Stimulated activated CD4-positive, alpha-beta T cell treated with anti-CD3 and anti-CD28 coated beads, Interleukin-12 subunit alpha, Interleukin-12 subunit beta, amount 100 ng/mL, for 4 hours (primary cell): ENCODE data around the gene SEBOX.
"Not testable (repeated sequence)": the region's sequence is repeated elsewhere in the genome, so short reads cannot be mapped to it uniquely, and the experiment has no call there.

Experiments
- DNase-seq: peaks from one replicate; pipeline ENCODE4 v3.0.0-alpha.2; 2020

The SEBOX gene

DNA sequence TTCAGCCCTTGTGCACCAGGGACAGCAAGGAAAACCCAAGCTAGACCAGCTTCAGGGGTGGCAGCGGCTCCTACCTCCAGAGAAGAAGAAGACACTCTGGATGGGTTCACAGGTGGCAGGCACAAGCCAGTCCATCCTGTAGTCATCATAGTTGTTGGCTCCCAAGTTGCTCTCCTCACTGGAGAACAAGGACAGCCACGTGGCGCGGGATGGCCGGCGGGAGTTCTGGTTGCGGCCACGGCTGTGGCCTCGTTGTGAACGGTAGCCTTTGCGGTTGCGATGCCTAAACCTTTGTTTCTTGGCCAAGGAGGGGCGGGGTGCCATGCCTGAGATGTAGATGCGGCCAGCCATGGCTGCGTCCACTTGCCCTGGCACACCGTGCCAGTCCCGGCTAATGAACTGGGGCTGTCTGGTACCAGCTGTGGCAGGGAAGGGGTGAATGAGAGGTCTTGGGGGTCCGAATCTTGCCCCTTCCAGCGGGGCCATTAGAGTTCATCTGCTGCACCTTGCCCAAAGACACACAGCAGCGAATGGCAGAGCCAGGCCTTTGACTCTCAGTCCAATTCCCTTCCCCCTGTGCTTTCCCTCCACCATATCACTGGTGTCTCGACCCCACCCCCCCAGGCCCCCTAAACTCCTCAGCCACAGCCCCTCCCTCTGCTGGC, 2.8 kb upstream of the SEBOX start:
- DNase-seq, result no peak

DNA sequence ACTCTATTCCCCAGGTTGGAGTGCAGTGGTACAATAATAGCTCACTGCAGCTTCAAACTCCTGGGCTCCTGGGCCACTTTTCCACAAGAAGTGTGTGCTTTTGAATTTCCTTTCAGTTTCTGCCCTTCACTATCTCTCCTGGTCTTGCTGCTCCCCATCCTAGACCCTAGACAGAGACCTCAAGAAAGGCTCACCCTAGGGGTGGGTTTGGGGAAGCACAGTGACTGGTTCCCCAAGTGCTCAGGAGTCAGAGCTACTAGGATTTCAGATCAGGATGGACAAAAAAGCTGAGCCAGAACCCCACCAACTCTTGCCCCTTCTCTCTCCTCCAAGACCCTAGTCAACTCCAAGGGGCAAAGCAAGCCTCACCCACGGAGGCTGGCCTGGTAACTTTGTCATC, 1.6 kb upstream of the SEBOX start:
- no peak for DNase-seq

DNA sequence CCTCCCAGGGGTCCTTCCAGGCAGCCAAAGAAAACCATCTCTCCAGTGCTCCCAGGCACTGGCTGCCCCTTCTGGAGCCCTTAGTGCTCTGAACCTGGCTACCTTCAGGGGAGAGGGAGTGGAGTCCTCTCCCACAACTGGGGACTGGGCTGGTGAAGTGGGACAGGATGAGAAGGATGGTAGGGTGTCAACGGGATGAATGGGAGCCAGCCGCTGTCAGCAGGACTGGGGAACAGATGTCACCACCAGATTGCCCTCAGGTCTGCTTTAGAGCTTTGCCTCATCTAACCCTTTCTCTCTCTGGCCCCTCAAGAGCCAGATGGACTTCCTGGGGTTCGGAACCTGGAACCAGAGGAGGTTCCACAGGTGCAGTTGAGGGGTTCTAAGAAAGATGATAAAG, 488 bp upstream of the SEBOX start:
- no peak for DNase-seq

DNA sequence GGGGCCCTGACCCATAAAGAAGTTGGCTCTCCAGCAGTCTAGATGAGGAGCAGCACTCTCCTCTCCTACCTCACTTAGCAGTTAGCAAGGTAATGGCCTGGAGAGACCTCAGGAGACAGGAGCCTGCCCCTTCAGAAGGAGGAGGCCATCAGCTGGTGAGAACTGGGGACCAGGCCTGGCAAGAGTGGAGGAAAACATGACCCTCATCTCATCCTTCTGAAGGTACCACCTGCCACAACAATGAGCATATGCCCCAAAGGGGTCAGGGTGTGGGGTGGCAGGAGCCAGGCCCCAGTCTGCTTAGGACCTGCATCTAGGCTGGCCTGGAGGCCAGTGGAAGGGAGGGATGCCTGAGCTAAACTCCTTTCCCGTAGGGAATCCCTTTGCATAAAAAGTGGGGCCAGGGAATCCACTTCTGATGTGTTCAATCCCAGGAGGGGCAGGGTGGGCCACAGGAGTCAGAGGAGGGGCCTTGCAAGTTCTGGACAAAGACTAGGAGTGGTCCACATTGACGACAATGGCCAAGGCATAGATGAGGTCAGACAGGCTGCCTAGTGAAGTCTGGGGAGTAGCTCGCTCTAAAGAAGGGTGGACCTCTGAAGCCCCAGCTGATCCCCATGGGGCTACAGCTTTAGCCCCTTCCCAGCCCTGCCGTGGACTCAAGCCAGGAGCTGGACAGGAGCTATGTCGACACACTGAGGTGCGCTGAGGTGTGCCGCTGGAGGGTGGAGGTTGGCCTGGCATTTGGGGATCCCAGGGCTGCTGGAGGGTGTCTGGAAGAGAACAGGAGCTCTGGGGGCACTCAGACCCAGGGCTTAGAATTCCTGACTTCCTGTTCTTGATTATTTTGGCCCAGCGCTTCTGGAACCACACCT, 986 bp downstream of the SEBOX start:
- no peak for DNase-seq

DNA sequence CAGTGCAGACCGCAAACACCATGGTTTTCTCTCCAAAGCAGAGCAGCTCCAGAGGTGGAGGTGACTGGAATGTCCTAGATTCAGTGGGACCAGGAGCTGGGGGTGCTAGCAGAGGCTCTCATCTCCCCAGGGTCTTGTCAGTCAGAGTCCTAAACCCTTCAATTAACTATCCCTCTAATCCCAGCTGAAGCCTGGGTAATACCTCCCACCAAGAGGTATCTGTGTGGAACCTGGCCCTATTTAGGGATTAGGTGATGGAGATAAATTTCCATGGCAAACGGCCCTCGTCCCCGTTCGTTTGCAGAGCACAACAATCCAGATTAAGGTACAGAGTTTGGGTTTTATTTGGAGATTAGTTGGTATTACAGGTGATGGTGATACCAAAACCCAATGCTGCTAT, 1.8 kb downstream of the SEBOX start:
- DNase-seq, result no peak

DNA sequence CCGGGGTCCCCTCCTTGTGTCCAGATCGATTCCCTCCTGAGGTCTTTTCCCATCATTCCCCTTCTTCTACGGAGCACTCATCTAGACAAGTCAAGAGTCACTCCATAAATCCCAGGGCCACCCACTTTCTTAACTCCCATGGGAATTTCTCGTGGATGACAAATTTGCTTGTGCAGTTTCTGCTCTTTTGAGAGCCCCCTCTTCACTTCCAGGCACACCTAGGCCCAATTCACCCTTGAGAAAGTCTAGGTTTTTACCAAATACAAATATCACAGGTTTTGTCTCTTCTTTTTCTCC, 7.2 kb downstream of the SEBOX start:
- no peak for DNase-seq

DNA sequence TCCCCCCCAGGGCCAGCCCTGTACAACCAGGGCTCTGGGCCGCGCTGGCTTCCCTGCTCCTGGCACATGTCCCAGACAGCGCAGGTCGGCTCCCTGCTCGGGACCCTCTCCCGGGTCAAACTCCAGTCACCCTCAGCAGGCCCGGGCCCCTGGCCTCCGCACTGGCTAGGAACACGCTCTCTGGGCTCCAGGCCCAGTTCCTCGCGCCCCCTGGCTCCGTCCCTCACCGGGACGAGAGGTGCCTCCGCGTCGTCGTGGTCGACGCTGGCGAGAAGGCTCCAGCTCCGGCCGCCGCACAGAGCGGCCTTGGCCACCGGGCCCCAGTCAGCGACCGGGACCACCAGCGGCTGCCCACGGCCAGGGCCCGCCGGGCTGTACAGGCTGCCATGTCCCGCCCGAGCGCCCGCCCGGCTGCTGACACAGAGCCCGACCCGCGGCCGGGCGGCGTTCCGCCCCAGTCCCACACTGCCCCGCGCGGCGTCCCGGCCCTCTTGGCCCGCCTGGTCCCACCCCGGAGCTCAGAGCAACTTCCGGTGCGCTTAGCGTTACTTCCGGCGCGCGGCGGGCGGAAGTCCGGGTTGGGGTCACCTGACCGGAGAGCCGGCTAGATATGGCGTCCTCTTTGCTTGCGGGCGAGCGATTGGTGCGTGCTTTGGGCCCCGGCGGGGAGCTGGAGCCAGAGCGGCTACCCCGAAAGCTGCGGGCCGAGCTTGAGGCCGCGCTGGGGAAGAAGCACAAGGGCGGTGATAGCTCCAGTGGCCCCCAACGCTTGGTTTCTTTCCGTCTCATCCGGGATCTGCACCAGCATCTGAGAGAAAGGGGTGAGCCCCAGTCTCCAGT, 7.7 kb downstream of the SEBOX start, which contains the start of gene POLDIP2:
TSS of gene POLDIP2 (minus strand) at position 467 of the 840 bp plus-strand sequence. CDS start at position 388, 79 bp downstream.
- DNase-seq, result peak; percentile 92

DNA sequence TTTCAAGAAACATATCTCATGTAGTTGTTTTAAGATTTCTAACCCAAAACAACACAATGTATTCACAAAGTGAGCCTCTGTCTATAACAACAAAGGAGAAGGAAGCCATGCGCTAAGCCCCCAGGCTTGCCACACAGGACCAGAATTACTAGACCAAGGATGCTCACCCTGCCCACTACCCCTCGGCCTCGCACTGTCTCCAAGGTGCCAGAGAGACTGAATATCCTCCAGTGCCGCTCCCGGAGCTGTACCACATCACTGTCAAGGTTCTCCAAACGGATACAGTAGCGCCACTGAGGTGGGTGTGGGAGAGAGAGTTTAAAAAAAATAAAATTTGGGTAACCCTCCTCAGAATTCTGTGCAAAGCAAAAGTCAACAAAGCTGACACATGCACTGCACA, 14.7 kb downstream of the SEBOX start:
- DNase-seq, result no peak

DNA sequence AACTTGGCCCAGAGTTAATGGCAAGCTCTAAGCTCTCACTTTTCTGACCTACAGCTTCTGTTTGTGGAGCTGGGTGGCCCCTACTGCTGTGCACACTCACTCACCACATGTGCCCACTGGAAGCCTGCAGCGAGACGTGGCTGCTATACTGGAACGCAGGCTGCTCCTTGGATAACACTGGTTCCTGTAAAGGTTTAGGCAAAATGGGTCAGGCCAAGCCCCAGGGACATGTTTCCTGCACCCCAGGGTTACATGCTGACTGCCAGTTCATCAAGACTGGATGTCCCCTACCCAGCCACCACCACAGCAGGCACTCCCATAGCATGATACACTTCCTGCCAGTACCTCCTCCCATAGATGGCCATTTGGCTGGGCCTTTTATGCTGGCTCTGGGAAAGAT, 16.0 kb downstream of the SEBOX start:
- DNase-seq, result no peak

DNA sequence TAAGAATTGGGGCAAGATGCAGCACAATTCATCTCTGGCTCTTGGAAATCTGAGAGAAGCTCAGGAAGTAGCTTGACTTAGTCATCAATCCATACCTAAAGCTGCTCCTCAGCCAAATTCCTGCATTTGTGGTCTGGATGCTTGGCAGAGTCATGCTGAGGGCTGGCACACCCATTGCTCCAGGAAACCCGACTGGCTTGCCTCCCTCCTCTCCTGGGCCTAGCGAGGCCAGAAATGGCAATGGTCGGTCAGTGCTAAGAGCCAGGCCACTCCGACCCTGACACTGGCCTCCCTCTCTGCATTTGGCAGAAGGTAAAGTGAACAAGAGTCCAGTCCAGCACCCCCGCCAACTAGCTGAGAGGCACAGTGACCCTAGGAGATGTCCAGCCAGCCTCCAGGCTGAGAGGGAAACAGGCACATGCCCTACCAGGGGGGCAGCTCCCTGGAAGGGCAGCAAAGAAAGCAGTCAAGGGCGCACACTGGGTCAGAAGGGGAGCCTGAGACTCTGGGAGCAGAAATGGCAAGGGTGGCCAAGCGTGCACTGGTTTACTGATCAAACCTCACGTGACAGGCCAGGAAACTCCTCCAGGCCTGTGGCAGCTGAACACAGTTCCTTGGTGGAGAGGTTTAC, 17.6 kb downstream of the SEBOX start:
- no peak for DNase-seq

DNA sequence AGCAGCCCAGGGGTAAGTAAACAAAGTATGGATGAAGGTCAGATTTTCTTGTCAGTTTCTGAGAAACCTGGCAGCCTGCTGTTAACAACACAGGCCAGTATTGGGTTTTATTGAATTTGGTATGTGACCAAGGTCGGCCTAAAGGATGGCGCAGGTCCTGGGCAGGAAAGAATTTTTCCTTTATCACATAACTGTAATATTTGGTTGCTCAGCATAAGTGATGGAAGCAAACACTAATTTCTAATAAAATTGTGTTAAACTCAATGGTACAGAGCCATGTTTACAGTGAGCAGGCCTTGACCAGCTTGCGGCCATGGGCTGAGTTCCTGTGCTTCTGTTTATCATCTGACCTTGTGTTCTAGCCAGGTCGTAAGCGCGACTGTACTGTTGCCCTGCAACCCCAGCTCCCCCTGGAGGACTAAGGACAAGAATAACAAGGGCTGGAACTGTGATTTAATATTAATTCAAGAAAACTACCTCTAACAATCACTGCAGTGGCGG, 18.2 kb downstream of the SEBOX start:
- DNase-seq, result no peak

DNA sequence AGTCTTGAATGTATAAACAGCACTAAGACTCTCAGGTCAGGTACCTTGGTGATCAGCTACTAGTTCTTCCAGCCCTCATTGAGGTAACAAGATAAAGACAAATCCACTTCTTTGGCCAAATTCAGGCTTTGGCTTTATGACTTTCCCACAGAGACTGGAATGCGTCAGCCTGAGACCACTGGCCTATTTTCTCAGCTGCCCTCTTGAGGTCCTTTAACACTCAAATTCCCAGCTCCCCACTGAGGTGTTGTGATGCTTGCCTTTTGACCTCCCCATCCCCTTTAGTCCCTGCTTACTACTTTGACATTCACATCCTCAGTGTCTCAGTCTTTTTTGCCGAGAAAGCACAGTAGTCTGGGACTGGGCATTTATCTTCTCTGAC, 18.8 kb downstream of the SEBOX start:
- no peak for DNase-seq

DNA sequence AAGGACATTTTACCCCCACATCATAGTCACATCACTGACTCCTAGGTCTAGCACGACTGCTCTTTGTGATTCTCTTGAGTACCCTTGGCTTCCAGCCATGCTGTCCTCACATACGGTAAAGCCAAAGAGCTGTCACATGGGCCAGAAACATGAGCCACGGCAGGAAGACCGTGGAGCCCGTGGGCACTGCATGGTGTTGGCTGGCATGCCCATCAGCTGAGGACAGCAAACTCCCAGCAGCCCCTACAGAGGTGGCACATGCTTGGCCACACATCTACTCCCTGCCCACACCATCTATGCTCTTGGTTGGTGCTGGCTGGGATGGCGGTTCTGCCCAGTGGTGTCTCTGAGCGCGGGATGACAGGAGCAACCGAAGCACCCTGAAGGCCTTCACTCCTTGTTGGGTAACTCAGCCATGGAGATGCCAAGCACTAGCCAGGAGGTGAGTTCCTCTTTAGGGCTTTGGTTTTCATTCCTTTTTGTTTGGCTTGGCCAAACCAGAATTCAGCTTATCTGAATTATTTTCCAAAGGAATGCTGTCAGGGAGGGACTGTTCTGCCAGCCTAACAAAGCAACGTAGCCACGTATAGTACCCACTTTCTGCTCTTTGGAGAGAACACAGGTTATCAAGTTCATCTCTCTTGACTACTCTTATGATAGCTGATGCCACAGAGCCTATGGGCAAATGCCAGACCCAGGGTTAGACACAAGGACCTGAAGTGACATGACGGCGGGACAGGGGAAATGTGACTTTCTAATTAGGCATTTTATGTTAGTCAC, 19.4 kb downstream of the SEBOX start:
- no peak for DNase-seq

DNA sequence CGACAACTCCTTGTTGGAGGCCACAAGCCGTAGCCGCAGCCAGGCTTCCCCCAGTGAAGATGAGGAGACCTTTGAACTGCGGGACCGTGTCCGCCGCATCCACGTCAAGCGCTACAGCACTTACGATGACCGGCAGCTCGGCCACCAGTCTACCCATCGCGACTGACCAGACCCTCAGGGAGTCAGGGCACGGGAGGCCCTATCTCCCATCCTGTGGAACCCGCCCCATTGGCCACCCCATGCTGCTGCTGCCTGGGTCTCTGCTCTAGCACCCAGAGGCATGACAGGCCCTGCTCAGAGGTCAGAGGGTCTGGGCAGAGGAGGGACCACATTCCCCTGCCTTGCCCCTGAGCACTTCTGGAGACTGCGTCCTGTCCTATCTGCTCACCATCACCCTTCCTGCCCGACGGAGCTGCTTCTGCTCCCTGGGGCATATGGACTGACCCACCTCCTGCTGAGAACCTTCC, 20.5 kb downstream of the SEBOX start:
- no peak for DNase-seq

DNA sequence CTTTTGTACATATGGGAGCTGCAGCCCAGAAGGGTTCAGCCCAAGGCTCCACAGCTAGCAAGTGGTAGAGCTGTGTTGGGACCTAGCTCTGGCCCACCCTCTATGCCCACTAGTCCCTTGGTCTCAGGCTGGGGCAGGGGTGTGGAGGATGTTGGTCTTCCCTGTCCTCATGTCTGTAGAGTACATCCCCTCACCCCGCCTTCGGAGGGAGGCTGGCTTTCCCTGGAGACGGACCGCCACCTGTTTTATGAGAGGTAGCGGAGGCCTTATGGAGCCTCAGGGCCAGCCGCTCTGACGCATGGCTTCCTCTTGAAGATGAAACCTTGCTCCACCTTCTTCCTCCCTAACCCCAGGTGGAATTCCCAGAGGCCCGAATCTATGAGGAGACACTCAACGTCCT, 21.0 kb downstream of the SEBOX start:
- no peak for DNase-seq

DNA sequence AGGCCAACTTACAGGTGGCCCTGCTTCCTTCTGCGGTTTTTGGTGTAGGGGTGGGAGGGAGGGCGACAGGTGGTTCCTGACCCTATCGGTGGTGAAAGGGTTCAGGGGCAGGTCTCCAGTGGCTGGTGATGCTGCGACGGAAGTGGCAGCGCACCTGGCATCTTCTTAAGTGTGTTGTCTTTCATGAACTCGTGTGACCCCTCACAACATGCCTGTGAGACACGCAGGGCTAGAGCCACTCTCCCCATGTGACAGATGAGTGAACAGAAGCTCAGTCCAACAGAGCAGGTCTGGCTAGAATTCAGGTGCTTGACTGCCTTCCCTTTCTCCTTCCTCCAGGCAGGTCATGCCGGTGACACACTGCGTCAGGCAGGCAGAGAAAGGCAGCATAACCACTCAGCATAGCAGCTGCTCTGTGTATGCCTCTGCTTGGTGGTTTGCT, 21.5 kb downstream of the SEBOX start:
- no peak for DNase-seq

DNA sequence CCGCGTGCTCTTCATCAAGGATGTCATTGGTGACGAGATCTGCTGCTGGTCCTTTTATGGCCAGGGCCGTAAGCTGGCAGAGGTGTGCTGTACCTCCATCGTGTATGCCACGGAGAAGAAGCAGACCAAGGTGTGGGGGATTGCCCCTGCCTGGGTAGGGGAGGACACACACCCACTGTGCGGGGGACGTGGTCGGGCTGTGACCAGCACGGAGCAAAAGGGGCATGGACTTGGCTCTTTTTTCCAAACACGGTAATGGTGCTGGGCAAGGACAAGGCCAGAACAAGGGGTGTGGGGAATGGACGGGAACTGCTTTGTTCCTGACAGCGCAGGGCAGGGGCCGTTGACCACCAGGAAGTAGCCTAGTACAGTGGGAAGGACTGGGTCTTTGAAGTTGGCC, 22.7 kb downstream of the SEBOX start:
- DNase-seq, result no peak

DNA sequence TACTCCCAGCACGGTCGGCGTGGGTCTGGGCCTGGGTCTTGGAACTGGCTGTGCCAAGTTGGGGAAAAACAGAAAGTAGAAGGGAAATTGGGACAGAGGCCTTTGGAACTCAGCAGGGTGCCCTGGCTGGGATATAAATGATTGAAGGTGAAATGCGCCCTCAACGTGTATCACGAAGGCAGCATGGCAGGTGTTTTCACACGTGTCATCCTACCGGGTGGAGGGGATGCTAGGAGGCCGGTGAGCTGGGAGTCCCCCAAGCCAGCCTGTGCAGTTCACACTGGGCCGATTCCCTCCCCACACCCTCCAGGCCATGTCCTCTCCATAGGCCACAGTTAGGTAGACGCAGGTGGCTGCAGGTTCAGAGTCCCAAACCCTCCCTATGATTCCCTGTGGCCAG, 23.5 kb downstream of the SEBOX start:
- DNase-seq, result no peak

DNA sequence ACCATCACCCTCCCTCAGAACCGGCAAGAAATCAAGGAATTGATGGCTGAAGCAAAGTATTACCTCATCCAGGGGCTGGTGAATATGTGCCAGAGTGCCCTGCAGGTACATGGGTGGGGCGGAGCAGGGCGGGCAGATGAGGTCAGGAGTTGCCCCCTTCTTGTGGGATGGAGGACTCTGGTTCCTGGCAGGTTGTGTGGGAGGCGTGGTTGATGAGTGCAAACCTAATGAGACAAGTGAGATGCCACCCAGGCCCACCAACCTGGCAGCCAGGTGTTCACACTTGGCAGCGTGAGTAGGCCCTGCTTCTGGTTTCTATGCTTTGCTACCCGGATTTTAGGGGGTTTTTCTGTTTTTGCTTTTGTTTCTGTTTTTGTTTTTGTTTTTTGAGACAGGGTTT, 24.6 kb downstream of the SEBOX start:
- no peak for DNase-seq

DNA sequence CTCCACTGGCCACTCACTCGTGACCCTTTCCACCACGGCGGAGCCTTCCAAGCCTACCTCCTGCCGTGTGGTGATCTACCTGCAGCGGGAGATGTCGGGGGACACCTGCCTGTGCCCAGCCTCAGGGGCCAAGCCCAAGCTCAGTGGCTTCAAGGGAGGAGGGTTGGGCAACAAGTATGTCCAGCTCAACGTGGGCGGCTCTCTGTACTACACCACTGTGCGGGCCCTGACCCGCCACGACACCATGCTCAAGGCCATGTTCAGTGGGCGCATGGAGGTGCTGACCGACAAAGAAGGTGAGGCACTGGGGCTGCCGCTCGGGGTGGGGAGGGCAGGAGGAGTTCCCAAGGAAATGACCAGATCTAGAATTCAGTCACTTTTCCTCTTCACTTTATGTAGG, 25.6 kb downstream of the SEBOX start:
- no peak for DNase-seq

DNA sequence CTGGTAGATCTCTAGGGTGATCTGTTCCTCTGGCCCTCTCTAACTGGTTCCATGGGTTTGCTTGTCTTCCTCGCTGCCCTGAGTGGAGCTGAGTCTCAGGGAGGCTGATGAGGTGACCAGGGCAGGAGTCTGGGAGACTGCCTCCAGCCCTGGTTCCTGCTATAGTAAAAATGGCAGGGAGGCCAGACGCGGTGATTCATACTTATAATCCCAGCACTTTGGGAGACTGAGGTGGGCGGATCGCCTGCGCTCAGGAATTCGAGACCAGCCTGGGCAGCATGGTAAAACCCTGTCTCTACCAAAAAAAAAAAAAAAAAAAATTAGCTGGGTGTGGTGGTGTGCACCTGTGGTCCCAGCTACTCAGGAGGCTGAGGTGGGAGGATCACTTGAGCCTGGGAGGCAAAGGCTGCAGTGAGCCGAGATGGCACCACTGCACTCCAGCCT, 26.2 kb downstream of the SEBOX start:
- DNase-seq, result not testable (repeated sequence)
